AG09309 (cell line): ENCODE data around the gene LMBR1L.
A peak's percentile ranks its signal among the peaks of the same experiment; 100 is the strongest.
"Not testable (repeated sequence)": the region's sequence is repeated elsewhere in the genome, so short reads cannot be mapped to it uniquely, and the experiment has no call there.

ENCODE experiments used
- DNase-seq: peaks from one replicate; pipeline ENCODE4 v3.0.0-alpha.2; 2010; ENCODE audit warnings: low read depth
- H3K4me3 ChIP-seq: 2 replicates; pipeline ENCODE4 v1.5.1; 2011; ENCODE audit warnings: mild to moderate bottlenecking, low read depth, low read length, moderate library complexity; ENCODE audit not compliant: control insufficient read depth
- CTCF ChIP-seq: IDR thresholded peaks from 2 replicates; pipeline ENCODE4 v1.5.1; 2011; ENCODE audit warnings: mild to moderate bottlenecking, low read depth, low read length, inconsistent platforms; ENCODE audit not compliant: insufficient read depth, control insufficient read depth; ENCODE audit errors: missing control alignments

The LMBR1L gene

DNA sequence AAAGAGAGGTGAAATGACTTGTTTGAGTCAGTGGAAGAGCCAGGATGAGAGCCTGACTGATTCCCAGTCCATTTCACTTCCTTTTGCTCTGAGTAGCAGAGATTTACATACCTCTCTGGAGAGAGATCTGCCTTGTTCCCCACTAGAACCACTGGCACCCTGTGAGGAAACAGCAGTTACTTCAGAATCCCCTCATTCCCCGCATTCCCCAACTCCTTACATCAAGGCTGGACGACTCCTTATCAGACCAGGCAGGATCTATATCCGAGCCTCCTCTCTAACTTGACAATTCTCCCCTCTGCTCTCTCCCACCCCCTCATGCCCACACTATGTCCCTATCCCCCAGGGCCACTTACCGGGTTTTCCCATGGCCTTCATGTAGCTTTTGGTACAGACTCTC is 44.5 kb downstream of the LMBR1L start:
- DNase-seq, result no peak
- H3K4me3 ChIP-seq, result no peak overlapping the region
- TF ChIP-seq CTCF, result no peak

DNA sequence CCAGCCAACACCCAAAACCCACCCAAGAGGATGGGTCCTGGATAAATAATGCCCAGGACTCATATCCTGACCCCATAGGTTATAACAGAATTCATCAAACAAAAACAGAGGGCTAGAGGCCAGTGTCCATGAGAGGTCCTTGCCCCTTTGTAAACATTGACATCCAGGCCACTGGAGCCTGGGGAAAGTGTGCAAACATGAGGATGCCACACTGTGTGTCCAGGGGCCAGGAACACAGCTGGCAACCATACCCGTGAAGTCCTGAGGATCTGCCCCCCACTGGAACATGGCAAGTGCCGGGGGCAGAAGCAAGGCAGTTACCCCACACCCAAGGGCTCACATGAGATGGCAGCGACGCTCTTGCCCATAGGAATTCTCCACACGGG is 45.9 kb downstream of the LMBR1L start:
- no peak for DNase-seq
- TF ChIP-seq CTCF, result no peak
- H3K4me3 ChIP-seq, result no peak overlapping the region

DNA sequence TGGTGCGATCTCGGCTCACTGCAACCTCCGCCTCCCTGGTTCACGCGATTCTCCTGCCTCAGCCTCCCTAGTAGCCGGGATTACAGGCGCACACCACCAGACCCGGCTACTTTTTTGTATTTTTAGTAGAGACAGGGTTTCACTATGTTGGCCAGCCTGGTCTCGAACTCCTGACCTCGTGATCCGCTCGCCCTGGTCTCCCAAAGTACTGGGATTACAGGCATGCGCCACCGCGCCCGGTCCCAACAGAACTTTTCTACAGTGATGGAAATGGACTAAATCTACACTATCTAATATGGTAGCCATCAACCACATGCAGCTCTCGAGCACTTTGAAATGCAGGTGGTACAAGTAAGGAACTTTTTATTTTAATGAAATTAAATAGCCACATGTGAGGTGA is 48.7 kb downstream of the LMBR1L start:
- not testable (repeated sequence) for DNase-seq, H3K4me3 ChIP-seq

DNA sequence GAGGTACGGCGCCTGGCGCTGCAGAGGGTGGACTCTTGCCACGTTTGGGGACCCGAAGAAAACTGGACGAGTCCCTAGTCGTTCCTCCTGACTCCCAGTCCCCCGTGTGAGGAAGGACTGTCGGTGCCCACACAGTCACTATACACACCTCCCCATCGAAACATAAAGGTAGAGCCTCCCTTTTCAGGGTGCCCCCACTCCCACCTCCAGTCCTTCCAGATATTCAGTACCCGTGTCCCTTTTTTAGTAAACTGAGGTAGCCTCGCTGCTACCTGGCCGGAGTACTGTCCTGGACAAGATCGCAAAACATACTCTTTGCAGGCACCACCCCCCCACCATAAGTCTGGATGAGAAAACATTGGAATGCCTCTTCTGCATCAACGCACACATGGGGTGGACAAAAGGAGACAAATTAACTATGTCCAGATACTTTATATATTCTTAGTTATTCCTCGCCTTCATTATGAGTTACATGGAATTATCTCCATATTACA is 49.4 kb downstream of the LMBR1L start:
- no peak for DNase-seq
- TF ChIP-seq CTCF, result no peak
- H3K4me3 ChIP-seq, result peak overlapping the region; percentile 88

DNA sequence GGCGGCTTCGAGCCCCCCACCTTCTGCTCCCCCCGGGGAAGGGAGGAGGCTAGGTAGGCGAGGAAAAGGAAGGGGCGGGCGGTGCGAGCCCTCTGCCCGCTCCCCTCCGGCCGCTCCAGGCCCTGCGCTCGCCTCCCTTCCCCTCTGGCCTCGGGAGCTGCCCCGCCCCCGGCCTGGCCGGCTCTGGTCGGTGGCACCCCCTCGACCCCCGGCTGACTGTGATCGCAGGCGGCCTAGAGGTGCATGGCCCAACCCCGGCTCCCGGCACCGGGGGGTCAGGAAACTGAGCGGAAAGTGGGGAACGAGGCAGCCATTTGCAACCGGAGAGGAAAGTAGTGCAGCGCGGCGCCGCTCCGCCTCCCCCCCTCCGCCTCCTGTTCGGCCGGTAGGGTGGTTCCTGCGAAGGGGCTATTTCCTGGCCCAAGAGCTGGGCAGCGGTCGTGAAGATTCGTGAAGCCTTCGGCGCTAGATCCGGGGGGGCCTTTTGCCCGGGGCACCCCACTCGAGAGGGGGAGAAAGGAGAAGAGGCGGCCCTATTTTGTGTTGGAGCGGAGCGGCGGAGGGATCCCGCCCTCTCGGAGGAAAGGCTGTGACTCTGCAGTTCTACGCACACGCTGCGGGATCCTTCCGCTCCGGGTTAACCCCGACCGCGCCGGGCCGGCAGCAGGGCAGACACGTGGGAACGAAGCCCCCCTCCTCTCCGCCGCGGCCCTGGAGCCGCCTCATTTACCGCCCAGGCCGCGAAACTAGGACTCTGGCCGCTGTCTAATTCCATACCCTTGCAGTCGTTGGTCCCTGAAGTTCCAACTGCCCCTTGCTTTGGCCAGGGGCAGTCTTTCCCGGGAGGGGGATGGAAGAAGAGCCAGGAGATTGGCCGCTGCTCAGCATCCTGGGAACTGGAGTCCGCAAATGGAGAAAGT is 50.1 kb downstream of the LMBR1L start, which contains the start of gene KMT2D:
KMT2D (minus strand) TSS at position 558 of the 920 bp plus-strand sequence. CDS start 5,470 bp downstream, outside the sequence.
- peak within 1 kb of the TSS; percentile 88 for H3K4me3 ChIP-seq
- peak; percentile 91 for DNase-seq
- peak; percentile 38 for TF ChIP-seq CTCF

- no peak for DNase-seq
- TF ChIP-seq CTCF, result no peak
- peak overlapping the region; percentile 88 for H3K4me3 ChIP-seq
Observed at GRCh38 chr12:49059299-49060171, 51.1 kb downstream of the LMBR1L start.

- DNase-seq, result no peak
- TF ChIP-seq CTCF, result no peak
- peak overlapping the region; percentile 88 for H3K4me3 ChIP-seq
Observed at GRCh38 chr12:49059045-49059298, 51.7 kb downstream of the LMBR1L start.
